H9 (cell line): Measurements from ENCODE around the gene CDC25C. TPM values are rescaled to one million over a fixed set of nuclear protein-coding genes. Genes with fewer than 3 reads are reported as not detected.

Source experiments
- DNase-seq: peaks from one replicate; pipeline ENCODE4 v3.0.0-alpha.2; 2017
- H2AFZ ChIP-seq: one replicate; pipeline ENCODE4 v1.6.1; 2013; ENCODE audit warnings: mild to moderate bottlenecking, low read length, control low read depth, moderate library complexity
- H2AK5ac ChIP-seq: 2 replicates; pipeline ENCODE4 v1.6.1; 2013; ENCODE audit warnings: low read length, control low read depth, mixed read lengths; ENCODE audit not compliant: insufficient read length
- H2BK120ac ChIP-seq: one replicate; pipeline ENCODE4 v1.6.1; 2013; ENCODE audit warnings: low read depth, mild to moderate bottlenecking, low read length, control low read depth, inconsistent platforms; ENCODE audit not compliant: poor library complexity, severe bottlenecking
- H2BK12ac ChIP-seq: 2 replicates; pipeline ENCODE4 v1.6.1; 2013; ENCODE audit warnings: low read length, control low read depth, mixed read lengths, low read depth; ENCODE audit not compliant: insufficient read length
- H2BK15ac ChIP-seq: 2 replicates; pipeline ENCODE4 v1.6.1; 2013; ENCODE audit warnings: low read depth, low read length, control low read depth
- H2BK20ac ChIP-seq: one replicate; pipeline ENCODE4 v1.6.1; 2013; ENCODE audit warnings: low read depth, mild to moderate bottlenecking, low read length, control low read depth, inconsistent platforms; ENCODE audit not compliant: poor library complexity, severe bottlenecking
- H2BK5ac ChIP-seq: 2 replicates; pipeline ENCODE4 v1.6.1; 2013; ENCODE audit warnings: low read length, control low read depth, mixed read lengths; ENCODE audit not compliant: insufficient read length
- H3K14ac ChIP-seq: 2 replicates; pipeline ENCODE4 v1.6.1; 2013; ENCODE audit warnings: low read length, control low read depth; ENCODE audit not compliant: insufficient read depth
- H3K18ac ChIP-seq: 2 replicates; pipeline ENCODE4 v1.6.1; 2013; ENCODE audit warnings: low read depth, mild to moderate bottlenecking, mixed read lengths, low read length, control low read depth; ENCODE audit not compliant: insufficient read length
- H3K23ac ChIP-seq: 2 replicates; pipeline ENCODE4 v1.6.1; 2013; ENCODE audit warnings: low read length, control low read depth, mixed read lengths, low read depth; ENCODE audit not compliant: insufficient read length
- H3K23me2 ChIP-seq: 2 replicates; pipeline ENCODE4 v1.6.1; 2013; ENCODE audit warnings: low read depth, mild to moderate bottlenecking, mixed read lengths, low read length, control low read depth; ENCODE audit not compliant: insufficient read length, poor library complexity, severe bottlenecking
- H3K27ac ChIP-seq: 2 replicates; pipeline ENCODE4 v1.5.1; 2013; ENCODE audit warnings: low read length, control low read depth, mixed read lengths, low read depth; ENCODE audit not compliant: insufficient read length
- H3K27me3 ChIP-seq: 2 replicates; pipeline ENCODE4 v1.6.1; 2013; ENCODE audit warnings: low read length, control low read depth, inconsistent platforms; ENCODE audit not compliant: insufficient read depth
- H3K4ac ChIP-seq: 2 replicates; pipeline ENCODE4 v1.6.1; 2013; ENCODE audit warnings: low read depth, mild to moderate bottlenecking, control low read depth, inconsistent platforms, low read length, moderate library complexity
- H3K4me1 ChIP-seq: 2 replicates; pipeline ENCODE4 v1.6.1; 2013; ENCODE audit warnings: low read length, control low read depth, inconsistent platforms; ENCODE audit not compliant: insufficient read depth
- H3K4me2 ChIP-seq: 2 replicates; pipeline ENCODE4 v1.6.1; 2013; ENCODE audit warnings: low read length, control low read depth, mixed read lengths; ENCODE audit not compliant: insufficient read length, insufficient read depth
- H3K56ac ChIP-seq: 2 replicates; pipeline ENCODE4 v1.6.1; 2013; ENCODE audit warnings: low read depth, mild to moderate bottlenecking, mixed read lengths, low read length, control low read depth; ENCODE audit not compliant: insufficient read length
- H3K79me1 ChIP-seq: 2 replicates; pipeline ENCODE4 v1.6.1; 2013; ENCODE audit warnings: low read depth, mild to moderate bottlenecking, moderate library complexity, low read length, control low read depth, inconsistent platforms; ENCODE audit not compliant: insufficient read depth, poor library complexity, severe bottlenecking
- H3K79me2 ChIP-seq: 2 replicates; pipeline ENCODE4 v1.6.1; 2013; ENCODE audit warnings: low read length, control low read depth, inconsistent platforms; ENCODE audit not compliant: insufficient read depth
- H3K9ac ChIP-seq: 2 replicates; pipeline ENCODE4 v1.6.1; 2013; ENCODE audit warnings: low read length, control low read depth, mixed read lengths; ENCODE audit not compliant: insufficient read length; ENCODE audit errors: extremely low read depth
- H3K9me3 ChIP-seq: one replicate; pipeline ENCODE4 v1.6.1; 2013; ENCODE audit warnings: low read depth, low read length, inconsistent platforms; ENCODE audit not compliant: control insufficient read depth
- H3T11ph ChIP-seq: one replicate; pipeline ENCODE4 v1.6.1; 2013; ENCODE audit warnings: mild to moderate bottlenecking, low read length, control low read depth, inconsistent platforms
- H4K20me1 ChIP-seq: one replicate; pipeline ENCODE4 v1.6.1; 2013; ENCODE audit not compliant: control insufficient read depth, insufficient read length, insufficient read depth
- H4K5ac ChIP-seq: 2 replicates; pipeline ENCODE4 v1.6.1; 2013; ENCODE audit warnings: low read depth, mild to moderate bottlenecking, mixed read lengths, low read length, control low read depth; ENCODE audit not compliant: insufficient read length
- H4K8ac ChIP-seq: replicated peaks from 2 replicates; pipeline ENCODE4 v1.6.1; 2013; ENCODE audit warnings: low read length, control low read depth, mixed read lengths, low read depth; ENCODE audit not compliant: insufficient read length
- H4K91ac ChIP-seq: 2 replicates; pipeline ENCODE4 v1.6.1; 2013; ENCODE audit warnings: low read depth, mild to moderate bottlenecking, moderate library complexity, mixed read lengths, low read length, control low read depth; ENCODE audit not compliant: insufficient read length
- H3K27ac Mint-ChIP-seq, 3 experiments: 2 replicates in 2 of 3; 3 replicates in 1 of 3; pipeline ENCODE4 v1.8.0; 2020 to 2021; ENCODE audit warnings: mixed read lengths in 3 of 3, mild to moderate bottlenecking in 1 of 3, moderate library complexity in 1 of 3
- H3K27me3 Mint-ChIP-seq: 2 replicates; pipeline ENCODE4 v1.8.0; 2021; ENCODE audit warnings: low read depth, mild to moderate bottlenecking, moderate library complexity, mixed read lengths
- H3K36me3 Mint-ChIP-seq, 3 experiments: 2 replicates in 2 of 3; 3 replicates in 1 of 3; pipeline ENCODE4 v1.8.0; 2020 to 2021; ENCODE audit warnings: low read depth in 3 of 3, mixed read lengths in 3 of 3; ENCODE audit not compliant: insufficient read depth in 1 of 3
- H3K4me1 Mint-ChIP-seq, 2 experiments: 2 replicates each; pipeline ENCODE4 v1.8.0; 2020; ENCODE audit warnings: mixed read lengths in 2 of 2
- H3K4me3 Mint-ChIP-seq, 2 experiments: 2 replicates in 1 of 2; 3 replicates in 1 of 2; pipeline ENCODE4 v1.8.0; 2020 to 2021; ENCODE audit warnings: mild to moderate bottlenecking in 2 of 2, mixed read lengths in 2 of 2, moderate library complexity in 1 of 2
- H3K9me3 Mint-ChIP-seq, 2 experiments: 2 replicates in 1 of 2; 3 replicates in 1 of 2; pipeline ENCODE4 v1.8.0; 2020; ENCODE audit warnings: mild to moderate bottlenecking in 2 of 2, mixed read lengths in 2 of 2, moderate library complexity in 1 of 2
- WGBS: extraction: QIAGEN DNeasy Blood & Tissue Kit; methylation state at CpG from one replicate; pipeline ENCODE4 v1.1.7; 2013; ENCODE audit warnings: missing lambda C conversion rate, low lambda C conversion rate, mixed read lengths; ENCODE audit not compliant: insufficient read length; ENCODE audit errors: extremely low coverage; 5-methylcytosine and 5-hydroxymethylcytosine counted together
- total RNA-seq: library from RNA; stranded (reverse); gene quantifications from 2 replicates; pipeline ENCODE4 v1.2.1, GENCODE V29; 2021
- TF ChIP-seq, protein P1 (sequence below): fragments of 200-600 bp; sonication (generic); conservative IDR thresholded peaks from 3 replicates; pipeline ENCODE4 v1.8.0; 2021; ENCODE audit warnings: antibody characterized with exemption, mild to moderate bottlenecking

CDC25C gene
- total RNA-seq, 1 experiment from 2014 or later = 22.8 TPM

GRCh38 chr5:138271281-138271680 lies 60.3 kb downstream of the CDC25C start:
- H2BK12ac ChIP-seq = no peak overlapping the region
- H3K4ac ChIP-seq = no peak overlapping the region
- no peaks in the 10 kb centered on the region for H3K4me1 ChIP-seq
- DNase-seq = no peak
- peaks cover 4% of the 10 kb centered on the region for H3K23me2 ChIP-seq
- H4K5ac ChIP-seq = no peak overlapping the region
- no peaks in the 10 kb centered on the region for H3K9me3 ChIP-seq
- Mint-ChIP-seq H3K4me3 (no peak overlapping the region), H3K27ac (no peak overlapping the region), H3K27me3 (peaks cover 38% of the 10 kb centered on the region), H3K4me1 (peaks cover 16% of the 10 kb centered on the region in 2 experiments), H3K9me3 (no peaks in the 10 kb centered on the region), H3K36me3 (no peaks in the 10 kb centered on the region)
- H2BK5ac ChIP-seq = no peak overlapping the region
- no peak overlapping the region for H4K8ac ChIP-seq
- no peak overlapping the region for H3K9ac ChIP-seq
- H3K23ac ChIP-seq = no peak overlapping the region
- TF ChIP-seq, protein P1, sequence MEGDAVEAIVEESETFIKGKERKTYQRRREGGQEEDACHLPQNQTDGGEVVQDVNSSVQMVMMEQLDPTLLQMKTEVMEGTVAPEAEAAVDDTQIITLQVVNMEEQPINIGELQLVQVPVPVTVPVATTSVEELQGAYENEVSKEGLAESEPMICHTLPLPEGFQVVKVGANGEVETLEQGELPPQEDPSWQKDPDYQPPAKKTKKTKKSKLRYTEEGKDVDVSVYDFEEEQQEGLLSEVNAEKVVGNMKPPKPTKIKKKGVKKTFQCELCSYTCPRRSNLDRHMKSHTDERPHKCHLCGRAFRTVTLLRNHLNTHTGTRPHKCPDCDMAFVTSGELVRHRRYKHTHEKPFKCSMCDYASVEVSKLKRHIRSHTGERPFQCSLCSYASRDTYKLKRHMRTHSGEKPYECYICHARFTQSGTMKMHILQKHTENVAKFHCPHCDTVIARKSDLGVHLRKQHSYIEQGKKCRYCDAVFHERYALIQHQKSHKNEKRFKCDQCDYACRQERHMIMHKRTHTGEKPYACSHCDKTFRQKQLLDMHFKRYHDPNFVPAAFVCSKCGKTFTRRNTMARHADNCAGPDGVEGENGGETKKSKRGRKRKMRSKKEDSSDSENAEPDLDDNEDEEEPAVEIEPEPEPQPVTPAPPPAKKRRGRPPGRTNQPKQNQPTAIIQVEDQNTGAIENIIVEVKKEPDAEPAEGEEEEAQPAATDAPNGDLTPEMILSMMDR = no peak
- H3K79me2 ChIP-seq = no peaks in the 10 kb centered on the region
- H2BK15ac ChIP-seq = no peak overlapping the region
- H2BK120ac ChIP-seq = no peak overlapping the region
- H3K4me2 ChIP-seq = no peak overlapping the region
- no peak overlapping the region for H2BK20ac ChIP-seq
- no peaks in the 10 kb centered on the region for H4K20me1 ChIP-seq
- H3K14ac ChIP-seq = no peak overlapping the region
- no peak overlapping the region for H2AFZ ChIP-seq
- H3K56ac ChIP-seq = no peak overlapping the region
- no peak overlapping the region for H2AK5ac ChIP-seq
- WGBS = no CpG with 5 or more reads among the region's 5 CpGs
- no peaks in the 10 kb centered on the region for H3K79me1 ChIP-seq
- peaks cover 6% of the 10 kb centered on the region; the same call in 1 of the 2 replicates for H3K27me3 ChIP-seq
- no peak overlapping the region for H4K91ac ChIP-seq
- H3K27ac ChIP-seq = no peak overlapping the region
- no peak overlapping the region for H3T11ph ChIP-seq
- no peak overlapping the region for H3K18ac ChIP-seq
